NCI-H146 treated with DMSO at 0.1 percent for 48 hours (cell line): ENCODE measurements around the gene CARS1.
A peak's percentile ranks its signal among the peaks of the same experiment; 100 is the strongest.

ENCODE experiments used
- DNase-seq: peaks from one replicate; lab custom pipeline; 2025; ENCODE audit not compliant: unreplicated experiment; lab: John Stamatoyannopoulos, UW

Gene CARS1

DNA sequence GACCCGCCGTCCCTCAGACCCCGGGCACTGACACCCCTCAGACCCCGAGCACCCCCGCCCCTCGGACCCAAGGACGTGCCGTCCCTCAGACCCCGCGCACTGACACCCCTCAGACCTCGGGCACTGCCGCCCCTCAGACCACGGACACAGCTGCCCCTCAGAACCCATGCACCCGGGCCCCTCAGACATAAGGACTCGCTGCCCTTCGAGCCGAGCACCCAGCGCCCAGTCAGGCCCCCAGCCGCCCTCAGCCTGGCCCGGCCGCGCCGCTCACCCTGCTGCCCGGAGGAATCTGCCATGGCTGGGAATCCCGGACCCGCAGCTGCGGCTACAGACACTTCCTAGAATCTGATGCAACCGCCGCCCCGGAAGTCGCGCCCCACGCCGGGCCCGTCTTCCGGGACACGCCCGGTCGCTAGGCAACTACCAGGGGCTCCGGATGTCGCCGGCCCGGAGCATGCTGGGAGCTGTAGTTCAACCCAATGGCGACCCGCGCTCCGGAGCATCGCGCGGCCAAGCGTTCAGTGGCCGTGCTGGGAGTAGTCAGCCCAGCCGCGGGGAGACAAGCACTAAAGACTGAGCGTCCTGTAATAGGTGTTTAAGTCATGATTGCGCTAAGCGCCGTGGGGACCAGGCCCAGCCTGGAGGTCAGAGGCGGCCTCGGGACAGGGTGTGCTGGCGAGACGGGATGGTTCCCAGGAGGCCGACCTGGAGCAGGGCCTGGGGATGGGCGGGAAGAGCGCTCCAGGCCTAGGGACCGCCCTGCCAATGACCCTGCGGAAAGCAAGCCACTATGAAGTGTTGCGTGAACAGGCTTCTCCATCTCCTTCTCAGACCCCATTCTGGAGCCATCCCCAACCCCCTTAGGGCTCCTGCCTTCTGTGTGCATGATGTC is at the start of gene CARS1:
TSS of gene CARS1 (minus strand) at position 355 of the 895 bp plus-strand sequence. CDS start at position 299, 56 bp downstream.
- DNase-seq: peak; percentile 88

DNA sequence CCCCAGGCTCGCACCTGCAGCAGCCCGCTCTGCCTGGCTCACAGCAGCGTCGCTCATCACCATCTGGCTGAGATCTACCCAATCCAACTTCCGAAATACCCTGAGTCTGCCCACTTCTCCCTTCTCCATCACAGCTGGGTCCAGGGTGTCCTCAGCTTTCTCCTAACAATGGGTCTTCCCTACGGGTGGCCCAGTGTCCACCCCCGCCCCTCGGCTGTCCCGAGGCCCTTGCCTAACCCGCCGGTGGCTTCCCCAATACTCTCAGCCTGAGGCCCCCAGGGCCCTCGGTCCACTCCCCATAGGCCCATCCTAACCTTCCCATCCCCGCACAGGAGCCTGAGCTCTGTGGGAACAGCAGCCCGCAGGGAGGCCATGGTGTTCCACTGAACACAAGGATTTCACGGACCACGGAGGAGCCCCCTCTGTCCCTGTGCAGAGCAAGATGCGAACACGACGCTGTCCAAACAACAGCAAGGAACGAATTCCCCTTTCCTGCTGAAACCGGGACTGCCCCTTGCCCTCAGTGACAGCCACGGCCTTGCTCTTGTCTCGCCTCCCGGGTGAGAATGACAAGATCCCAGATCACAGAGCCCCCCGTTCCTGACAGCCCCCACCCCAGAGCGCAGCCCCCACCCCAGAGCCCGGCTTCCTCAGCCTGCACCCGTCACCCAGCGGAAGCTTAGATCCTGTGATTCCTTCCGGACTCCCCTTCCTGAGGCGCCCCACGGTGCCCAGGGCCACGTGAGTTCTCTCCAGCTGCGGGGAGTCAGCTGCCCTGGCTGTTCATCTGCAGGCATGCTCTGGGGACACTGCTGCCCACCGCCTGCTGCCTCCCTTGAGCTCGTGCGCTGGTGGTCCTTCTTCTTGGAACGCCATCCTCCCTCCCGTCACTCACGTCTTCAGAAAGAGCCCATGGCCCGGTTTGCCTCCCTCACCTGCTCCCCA is 48.8 kb upstream of the CARS1 start:
- DNase-seq: no peak

GRCh38 chr11:3104961-3105790 is 48.0 kb upstream of the CARS1 start:
- no peak for DNase-seq

DNA sequence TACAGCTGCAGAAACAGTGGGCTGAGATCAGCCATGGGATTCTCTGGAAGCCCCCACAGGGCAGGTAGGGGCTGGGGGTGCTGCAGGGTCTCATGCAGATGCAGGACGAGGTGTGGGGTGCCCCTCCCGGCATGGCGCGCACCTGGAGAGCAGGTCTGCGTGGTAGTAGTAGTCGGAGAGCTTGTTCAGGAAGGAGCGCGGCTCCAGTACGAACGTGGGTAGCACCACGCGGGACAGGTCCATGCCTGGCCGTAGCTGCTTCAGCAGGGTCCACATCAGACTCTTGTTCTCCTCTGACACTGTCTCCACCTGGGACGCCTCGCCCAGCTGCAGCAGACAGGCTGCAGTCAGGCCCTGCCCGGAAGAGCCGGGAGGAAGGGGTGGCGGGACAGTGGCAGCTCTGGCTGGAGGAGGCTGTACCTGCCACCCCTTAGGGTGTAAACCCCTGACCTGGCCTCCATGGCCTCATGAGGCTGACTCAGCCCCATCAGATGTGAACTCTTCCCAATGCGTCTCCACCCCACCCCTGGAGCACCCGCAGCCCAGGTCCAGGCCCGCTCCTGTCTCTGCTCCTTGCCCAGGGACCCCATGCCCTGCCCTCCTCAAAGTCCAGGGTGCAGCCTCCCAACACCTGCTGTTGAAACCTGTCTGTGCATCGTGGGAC is 47.0 kb upstream of the CARS1 start:
- no peak for DNase-seq

DNA sequence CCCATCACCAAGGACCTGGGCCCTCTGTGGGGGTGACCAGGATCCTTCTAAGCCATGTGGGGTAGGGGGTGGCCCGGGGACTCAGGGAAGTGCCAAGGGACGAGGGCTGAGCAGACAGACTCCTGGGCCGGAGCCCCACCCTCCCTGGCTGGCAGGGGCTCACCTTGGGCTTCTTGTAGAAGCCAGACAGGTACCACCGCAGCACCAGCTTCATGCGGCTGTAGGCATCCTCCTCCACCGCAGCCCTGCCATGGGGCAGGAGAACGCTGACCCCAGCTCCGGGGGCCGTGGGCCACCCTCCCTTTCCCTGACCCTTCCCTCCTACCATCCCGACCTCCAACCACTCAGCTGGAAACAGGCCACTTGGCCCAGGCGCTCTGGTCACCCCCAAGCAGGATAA is 45.9 kb upstream of the CARS1 start:
- DNase-seq: no peak

- no peak for DNase-seq
Observed at GRCh38 chr11:3102641-3102921, 45.4 kb upstream of the CARS1 start.

GRCh38 chr11:3101921-3102640 is 44.9 kb upstream of the CARS1 start:
- no peak for DNase-seq

GRCh38 chr11:3099178-3099577 is 42.0 kb upstream of the CARS1 start:
- no peak for DNase-seq

GRCh38 chr11:3096909-3097530 is 39.8 kb upstream of the CARS1 start:
- DNase-seq: no peak

- DNase-seq: no peak
Observed at GRCh38 chr11:3095712-3096361, 38.6 kb upstream of the CARS1 start.

GRCh38 chr11:3094223-3094824 is 37.1 kb upstream of the CARS1 start:
- no peak for DNase-seq

- DNase-seq: peak; percentile 5
Observed at GRCh38 chr11:3093281-3094191, 36.3 kb upstream of the CARS1 start.

DNA sequence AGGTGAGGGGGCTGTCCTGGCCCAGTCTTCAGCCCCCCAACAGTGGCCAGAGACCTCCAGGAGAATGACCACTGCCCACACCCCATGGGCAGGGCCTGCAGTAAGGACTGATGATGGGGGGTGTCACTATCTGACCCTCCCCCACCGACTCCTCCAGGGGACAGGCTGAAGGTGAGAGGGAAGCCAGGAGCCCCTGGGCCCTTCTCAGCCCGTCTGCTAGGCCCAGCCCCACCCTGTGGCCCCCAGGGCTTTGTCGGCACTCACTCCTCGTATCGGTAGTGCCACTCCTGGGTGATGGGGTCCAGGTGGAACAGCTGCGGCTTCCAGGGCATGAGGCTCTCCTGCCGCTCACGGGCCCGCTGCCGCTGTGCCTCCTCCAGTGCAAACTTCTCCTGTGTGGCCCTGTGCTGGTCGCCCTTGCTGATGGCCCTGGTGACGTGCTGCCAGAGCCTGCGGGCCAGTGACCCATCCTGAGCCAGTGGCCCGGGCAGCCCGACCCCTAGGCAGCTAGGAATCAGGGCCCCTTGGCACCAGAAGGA is 35.4 kb upstream of the CARS1 start:
- DNase-seq: no peak

- DNase-seq: peak; percentile 35
Observed at GRCh38 chr11:3091846-3092602, 34.8 kb upstream of the CARS1 start.

GRCh38 chr11:3091081-3091845 is 34.0 kb upstream of the CARS1 start:
- DNase-seq: no peak
